Right lobe of liver (tissue), 4 donors: Measurements from ENCODE around the gene IRF2.

Experiments used
- POLR2A ChIP-seq: fragments of 450-650 bp; IDR thresholded peaks from one replicate; pipeline ENCODE4 v1.6.1; 2017; ENCODE audit warnings: antibody characterized with exemption, mild to moderate bottlenecking
- TF ChIP-seq, protein P1 (sequence below), 4 donors: fragments of 200-600 bp in 3 of 4; fragments of 450-650 bp in 1 of 4; IDR thresholded peaks; one replicate each; pipeline versions ENCODE4 v1.5.1 to v1.8.0; 2016 to 2022; ENCODE audit warnings: antibody characterized with exemption in 4 of 4, mild to moderate bottlenecking in 2 of 4
- donor health status: DM: no; HTN: no; CAD: no.
- donor health status: DM: no; HTN: no; CAD: no.
- donor health status: DM: no; HTN: yes; CAD: no.

GRCh38 chr4:184438375-184438774 is 36.0 kb downstream of the IRF2 start:
- TF ChIP-seq, protein P1, sequence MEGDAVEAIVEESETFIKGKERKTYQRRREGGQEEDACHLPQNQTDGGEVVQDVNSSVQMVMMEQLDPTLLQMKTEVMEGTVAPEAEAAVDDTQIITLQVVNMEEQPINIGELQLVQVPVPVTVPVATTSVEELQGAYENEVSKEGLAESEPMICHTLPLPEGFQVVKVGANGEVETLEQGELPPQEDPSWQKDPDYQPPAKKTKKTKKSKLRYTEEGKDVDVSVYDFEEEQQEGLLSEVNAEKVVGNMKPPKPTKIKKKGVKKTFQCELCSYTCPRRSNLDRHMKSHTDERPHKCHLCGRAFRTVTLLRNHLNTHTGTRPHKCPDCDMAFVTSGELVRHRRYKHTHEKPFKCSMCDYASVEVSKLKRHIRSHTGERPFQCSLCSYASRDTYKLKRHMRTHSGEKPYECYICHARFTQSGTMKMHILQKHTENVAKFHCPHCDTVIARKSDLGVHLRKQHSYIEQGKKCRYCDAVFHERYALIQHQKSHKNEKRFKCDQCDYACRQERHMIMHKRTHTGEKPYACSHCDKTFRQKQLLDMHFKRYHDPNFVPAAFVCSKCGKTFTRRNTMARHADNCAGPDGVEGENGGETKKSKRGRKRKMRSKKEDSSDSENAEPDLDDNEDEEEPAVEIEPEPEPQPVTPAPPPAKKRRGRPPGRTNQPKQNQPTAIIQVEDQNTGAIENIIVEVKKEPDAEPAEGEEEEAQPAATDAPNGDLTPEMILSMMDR (IDR thresholded peaks at IDR 0.05): no peak
- no peak for TF ChIP-seq POLR2A
